Prostate gland (tissue), 2 donors: ENCODE results near the gene IRX4.

Experiments used
- POLR2A ChIP-seq: fragments of 450-650 bp; IDR thresholded peaks from one replicate; pipeline ENCODE4 v1.6.1; 2016; ENCODE audit warnings: antibody characterized with exemption, mild to moderate bottlenecking
- POLR2AphosphoS5 ChIP-seq: sonication (generic); formaldehyde crosslinking; IDR thresholded peaks from one replicate; pipeline ENCODE4 v1.6.1; 2017; ENCODE audit warnings: antibody characterized with exemption
- TF ChIP-seq, protein P1 (sequence below), 4 experiments: fragments of 200-600 bp in 2 of 4; fragments of 450-650 bp in 2 of 4; sonication (generic) in 2 of 4; IDR thresholded peaks; 1 replicate in 3 of 4; 2 replicates in 1 of 4; pipeline ENCODE4 v1.5.1; 2016 to 2019; ENCODE audit warnings: antibody characterized with exemption in 4 of 4, mild to moderate bottlenecking in 2 of 4, moderate library complexity in 2 of 4

DNA sequence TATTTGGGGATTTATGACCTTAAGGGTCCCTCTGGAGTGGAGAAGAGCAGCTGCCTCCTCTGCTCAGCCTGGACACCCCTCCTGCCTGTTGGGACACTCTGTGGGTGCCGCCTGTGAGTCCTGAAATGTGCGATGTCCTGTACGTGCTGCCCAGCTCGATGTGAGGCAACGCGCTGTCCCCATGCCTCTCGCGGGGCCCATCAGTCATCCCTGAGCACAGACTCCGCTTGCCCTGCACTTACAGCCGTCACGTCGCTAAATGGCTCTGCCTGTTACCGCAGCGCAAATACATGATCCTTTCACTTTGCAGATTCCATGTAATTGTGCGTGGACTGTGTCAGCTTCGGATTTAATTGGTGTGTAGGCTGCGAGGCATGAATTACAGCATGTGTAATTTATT is 27.1 kb downstream of the IRX4 start:
- TF ChIP-seq, protein P1, sequence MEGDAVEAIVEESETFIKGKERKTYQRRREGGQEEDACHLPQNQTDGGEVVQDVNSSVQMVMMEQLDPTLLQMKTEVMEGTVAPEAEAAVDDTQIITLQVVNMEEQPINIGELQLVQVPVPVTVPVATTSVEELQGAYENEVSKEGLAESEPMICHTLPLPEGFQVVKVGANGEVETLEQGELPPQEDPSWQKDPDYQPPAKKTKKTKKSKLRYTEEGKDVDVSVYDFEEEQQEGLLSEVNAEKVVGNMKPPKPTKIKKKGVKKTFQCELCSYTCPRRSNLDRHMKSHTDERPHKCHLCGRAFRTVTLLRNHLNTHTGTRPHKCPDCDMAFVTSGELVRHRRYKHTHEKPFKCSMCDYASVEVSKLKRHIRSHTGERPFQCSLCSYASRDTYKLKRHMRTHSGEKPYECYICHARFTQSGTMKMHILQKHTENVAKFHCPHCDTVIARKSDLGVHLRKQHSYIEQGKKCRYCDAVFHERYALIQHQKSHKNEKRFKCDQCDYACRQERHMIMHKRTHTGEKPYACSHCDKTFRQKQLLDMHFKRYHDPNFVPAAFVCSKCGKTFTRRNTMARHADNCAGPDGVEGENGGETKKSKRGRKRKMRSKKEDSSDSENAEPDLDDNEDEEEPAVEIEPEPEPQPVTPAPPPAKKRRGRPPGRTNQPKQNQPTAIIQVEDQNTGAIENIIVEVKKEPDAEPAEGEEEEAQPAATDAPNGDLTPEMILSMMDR (IDR thresholded peaks at IDR 0.05) = no peak
- no peak for TF ChIP-seq POLR2A
- TF ChIP-seq POLR2AphosphoS5 = no peak
